ENCODE measurements around the gene ATG16L2.
A peak's percentile ranks its signal among the peaks of the same experiment; 100 is the strongest.
"Not testable (repeated sequence)": the region's sequence is repeated elsewhere in the genome, so short reads cannot be mapped to it uniquely, and the experiment has no call there.

ATG16L2 gene

DNA sequence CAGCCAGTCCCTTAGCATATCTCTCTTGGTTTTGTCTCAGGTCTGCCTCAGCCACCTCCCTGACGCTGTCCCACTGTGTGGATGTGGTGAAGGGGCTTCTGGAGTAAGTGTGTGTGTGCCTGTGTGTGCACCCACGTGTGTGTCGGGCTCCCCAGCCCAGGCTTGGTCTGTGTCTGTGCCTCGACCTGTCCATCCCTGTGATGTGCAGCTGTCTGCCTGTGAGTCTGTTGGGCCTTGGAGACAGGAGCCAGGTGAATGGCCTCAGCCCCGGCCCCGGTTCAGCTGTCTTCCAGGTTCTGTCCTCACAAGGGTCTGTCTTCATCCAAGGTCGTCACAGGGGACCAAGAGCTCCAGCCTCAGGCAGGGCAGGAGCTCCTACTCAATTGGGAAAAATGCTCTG, 9.8 kb downstream of the ATG16L2 start:
- peaks cover 31% of the 10 kb centered on the region for H3K4me1 Mint-ChIP-seq
- no peak overlapping the region for H3K27ac Mint-ChIP-seq
- TF ChIP-seq, protein P1, sequence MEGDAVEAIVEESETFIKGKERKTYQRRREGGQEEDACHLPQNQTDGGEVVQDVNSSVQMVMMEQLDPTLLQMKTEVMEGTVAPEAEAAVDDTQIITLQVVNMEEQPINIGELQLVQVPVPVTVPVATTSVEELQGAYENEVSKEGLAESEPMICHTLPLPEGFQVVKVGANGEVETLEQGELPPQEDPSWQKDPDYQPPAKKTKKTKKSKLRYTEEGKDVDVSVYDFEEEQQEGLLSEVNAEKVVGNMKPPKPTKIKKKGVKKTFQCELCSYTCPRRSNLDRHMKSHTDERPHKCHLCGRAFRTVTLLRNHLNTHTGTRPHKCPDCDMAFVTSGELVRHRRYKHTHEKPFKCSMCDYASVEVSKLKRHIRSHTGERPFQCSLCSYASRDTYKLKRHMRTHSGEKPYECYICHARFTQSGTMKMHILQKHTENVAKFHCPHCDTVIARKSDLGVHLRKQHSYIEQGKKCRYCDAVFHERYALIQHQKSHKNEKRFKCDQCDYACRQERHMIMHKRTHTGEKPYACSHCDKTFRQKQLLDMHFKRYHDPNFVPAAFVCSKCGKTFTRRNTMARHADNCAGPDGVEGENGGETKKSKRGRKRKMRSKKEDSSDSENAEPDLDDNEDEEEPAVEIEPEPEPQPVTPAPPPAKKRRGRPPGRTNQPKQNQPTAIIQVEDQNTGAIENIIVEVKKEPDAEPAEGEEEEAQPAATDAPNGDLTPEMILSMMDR (IDR thresholded peaks at IDR 0.05): no peak
- peaks cover 3% of the 10 kb centered on the region for H3K36me3 Mint-ChIP-seq (ENCODE audit: low read depth)
- H3K27me3 Mint-ChIP-seq (ENCODE audit: low read depth, poor library complexity): peaks cover 9% of the 10 kb centered on the region
- DNase-seq: no peak
- H3K4me3 Mint-ChIP-seq: no peak overlapping the region
- no peaks in the 10 kb centered on the region for H3K9me3 Mint-ChIP-seq

DNA sequence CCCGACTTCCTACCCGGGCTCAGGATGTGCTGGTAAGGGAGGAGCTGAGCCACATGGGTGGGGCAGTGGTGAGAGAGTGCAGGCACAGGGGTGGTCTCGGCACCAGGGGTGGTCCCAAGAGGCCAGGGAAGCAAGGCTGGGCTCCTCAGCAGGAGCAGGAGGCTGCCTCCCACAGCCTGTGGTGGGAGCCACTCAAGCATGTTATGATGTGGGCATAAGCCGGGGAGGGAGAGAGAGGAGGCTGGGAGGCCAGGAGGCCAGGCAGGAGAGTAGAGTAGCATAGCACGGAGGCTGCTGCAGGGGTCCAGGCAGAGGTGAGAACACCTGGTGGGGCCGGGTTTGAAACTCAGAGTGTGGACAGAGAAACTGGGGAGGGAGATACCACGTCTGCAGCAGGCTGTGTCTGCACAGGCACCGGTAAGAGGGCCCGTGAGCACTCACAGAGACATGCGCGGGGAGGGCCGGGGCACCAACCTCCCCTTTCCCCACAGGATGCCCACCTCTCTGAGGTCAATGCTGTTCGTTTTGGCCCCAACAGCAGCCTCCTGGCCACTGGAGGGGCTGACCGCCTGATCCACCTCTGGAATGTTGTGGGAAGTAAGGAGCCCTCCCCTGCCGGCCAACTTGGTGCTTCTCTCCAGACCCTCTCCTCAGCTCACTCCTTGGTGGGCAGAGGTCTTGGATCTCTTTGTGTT, 10.7 kb downstream of the ATG16L2 start:
- Mint-ChIP-seq H3K27ac (no peak overlapping the region), H3K27me3 (ENCODE audit: low read depth, poor library complexity) (peaks cover 9% of the 10 kb centered on the region), H3K36me3 (ENCODE audit: low read depth) (no peaks in the 10 kb centered on the region), H3K4me3 (no peak overlapping the region), H3K4me1 (peaks cover 31% of the 10 kb centered on the region), H3K9me3 (no peaks in the 10 kb centered on the region)
- TF ChIP-seq, protein P1 (IDR thresholded peaks at IDR 0.05): no peak
- DNase-seq: no peak

DNA sequence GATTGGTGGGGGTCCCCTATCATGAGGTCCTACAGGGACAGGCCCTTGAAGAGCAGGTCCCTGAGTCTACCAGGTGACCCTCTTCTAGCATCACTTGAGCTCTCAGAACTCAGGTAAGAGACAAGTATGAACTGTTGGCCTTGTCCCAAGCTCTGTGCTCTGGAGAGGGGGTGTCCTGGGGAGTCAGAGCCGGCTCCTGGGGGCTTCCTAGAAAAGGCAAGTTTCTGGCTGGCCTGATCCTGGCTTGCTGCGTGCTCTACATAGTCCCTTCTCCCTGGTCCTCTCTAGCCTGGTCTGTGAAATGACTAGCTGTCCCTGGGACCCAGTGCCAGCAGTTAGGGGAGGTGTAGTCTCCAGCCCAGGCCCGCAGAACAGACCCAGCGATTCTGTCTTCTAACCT, 11.4 kb downstream of the ATG16L2 start:
- TF ChIP-seq, protein P1 (IDR thresholded peaks at IDR 0.05): no peak
- no peak overlapping the region for H3K27ac Mint-ChIP-seq
- no peaks in the 10 kb centered on the region for H3K36me3 Mint-ChIP-seq (ENCODE audit: low read depth)
- no peak overlapping the region for H3K4me3 Mint-ChIP-seq
- peaks cover 24% of the 10 kb centered on the region for H3K4me1 Mint-ChIP-seq
- H3K9me3 Mint-ChIP-seq: no peaks in the 10 kb centered on the region
- DNase-seq: no peak
- peaks cover 9% of the 10 kb centered on the region for H3K27me3 Mint-ChIP-seq (ENCODE audit: low read depth, poor library complexity)

DNA sequence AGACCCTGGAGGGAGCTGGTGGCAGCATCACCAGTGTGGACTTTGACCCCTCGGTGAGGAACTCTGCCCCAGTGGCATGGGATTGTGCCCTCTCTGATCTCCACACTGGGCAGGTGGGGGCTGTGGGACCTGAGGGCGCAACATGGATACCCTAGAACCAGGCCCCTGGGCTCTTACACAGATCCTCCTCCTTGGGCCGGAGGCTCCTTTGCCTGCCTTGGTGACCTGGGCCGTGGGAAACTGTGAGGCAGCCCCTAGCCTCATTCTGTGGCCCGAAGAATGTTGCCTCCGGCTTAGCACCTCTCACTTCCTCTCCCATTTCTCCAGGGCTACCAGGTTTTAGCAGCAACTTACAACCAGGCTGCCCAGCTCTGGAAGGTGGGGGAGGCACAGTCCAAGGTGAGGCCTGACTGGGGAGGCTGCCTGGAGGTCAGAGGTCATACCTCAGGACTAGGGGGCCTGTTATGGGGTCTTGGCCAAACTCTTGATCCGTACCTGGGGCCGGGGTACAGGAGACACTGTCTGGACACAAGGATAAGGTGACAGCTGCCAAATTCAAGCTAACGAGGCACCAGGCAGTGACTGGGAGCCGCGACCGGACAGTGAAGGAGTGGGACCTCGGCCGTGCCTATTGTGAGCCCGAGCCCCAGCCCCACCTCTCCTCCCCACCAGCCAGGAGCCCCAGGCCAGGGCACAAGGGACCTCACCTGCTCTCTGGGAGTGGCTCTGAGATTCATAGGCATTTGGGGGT, 12.2 kb downstream of the ATG16L2 start:
- DNase-seq: no peak
- no peaks in the 10 kb centered on the region for H3K9me3 Mint-ChIP-seq
- H3K27ac Mint-ChIP-seq: peak overlapping the region; percentile 51
- TF ChIP-seq, protein P1 (IDR thresholded peaks at IDR 0.05): no peak
- peaks cover 18% of the 10 kb centered on the region for H3K4me1 Mint-ChIP-seq
- H3K27me3 Mint-ChIP-seq (ENCODE audit: low read depth, poor library complexity): peaks cover 4% of the 10 kb centered on the region
- H3K4me3 Mint-ChIP-seq: no peak overlapping the region
- no peaks in the 10 kb centered on the region for H3K36me3 Mint-ChIP-seq (ENCODE audit: low read depth)

DNA sequence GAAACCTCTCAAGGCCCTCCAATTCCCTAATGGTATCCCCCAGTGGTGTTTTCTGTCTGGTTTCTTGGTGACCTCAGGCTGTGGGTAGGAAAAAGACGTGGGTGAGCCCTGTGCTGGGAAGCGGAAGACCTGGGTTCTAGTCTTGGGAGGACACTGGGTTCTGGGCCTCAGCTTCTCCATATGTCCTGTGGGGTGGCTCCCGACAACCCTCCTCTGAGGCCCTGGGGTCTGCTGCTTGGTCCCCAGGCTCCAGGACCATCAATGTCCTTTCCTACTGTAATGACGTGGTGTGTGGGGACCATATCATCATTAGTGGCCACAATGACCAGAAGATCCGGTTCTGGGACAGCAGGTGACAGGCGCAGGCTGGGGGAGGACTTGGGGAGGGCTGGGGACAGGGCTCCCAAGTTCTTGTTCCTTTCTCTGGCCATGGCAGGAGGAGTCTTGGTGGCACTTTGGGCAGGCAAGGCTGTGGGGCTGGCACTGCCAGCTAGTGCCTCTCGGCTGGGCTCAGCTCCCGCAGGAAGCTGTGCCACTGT, 12.8 kb downstream of the ATG16L2 start:
- no peaks in the 10 kb centered on the region for H3K9me3 Mint-ChIP-seq
- peaks cover 4% of the 10 kb centered on the region for H3K27me3 Mint-ChIP-seq (ENCODE audit: low read depth, poor library complexity)
- peaks cover 24% of the 10 kb centered on the region for H3K4me1 Mint-ChIP-seq
- no peak for DNase-seq
- no peak overlapping the region for H3K4me3 Mint-ChIP-seq
- H3K36me3 Mint-ChIP-seq (ENCODE audit: low read depth): no peaks in the 10 kb centered on the region
- no peak overlapping the region for H3K27ac Mint-ChIP-seq
- TF ChIP-seq, protein P1 (IDR thresholded peaks at IDR 0.05): no peak

DNA sequence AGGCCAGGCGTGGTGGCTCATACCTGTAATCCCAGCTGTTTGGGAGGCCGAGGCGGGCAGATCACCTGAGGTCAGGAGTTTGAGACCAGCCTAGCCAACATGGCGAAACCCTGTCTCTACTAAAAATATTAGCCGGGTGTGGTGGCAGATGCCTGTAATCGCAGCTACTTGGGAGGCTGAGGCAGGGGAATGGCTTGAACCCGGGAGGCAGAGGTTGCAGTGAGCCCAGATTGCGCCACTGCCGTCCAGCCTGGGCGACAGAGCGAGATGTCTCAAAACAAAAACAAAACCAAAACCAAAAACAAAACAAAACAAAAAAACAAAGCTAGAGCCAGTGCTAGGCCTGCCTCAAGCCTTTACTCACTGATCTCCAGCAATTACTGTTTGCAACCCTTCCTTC, 13.4 kb downstream of the ATG16L2 start:
- not testable (repeated sequence) for H3K36me3 Mint-ChIP-seq (ENCODE audit: low read depth); H3K27ac Mint-ChIP-seq; H3K9me3 Mint-ChIP-seq; DNase-seq; H3K27me3 Mint-ChIP-seq (ENCODE audit: low read depth, poor library complexity); H3K4me3 Mint-ChIP-seq
- H3K4me1 Mint-ChIP-seq: peaks cover 27% of the 10 kb centered on the region

Data from nephron progenitor cell (in vitro differentiated cells).